Vagina (tissue), 2 donors: ENCODE measurements around the gene SIRPA.

Experiments
- CTCF ChIP-seq, 3 experiments: fragments of 450-650 bp in 2 of 3; fragments of 200-600 bp in 1 of 3; sonication (generic) in 1 of 3; IDR thresholded peaks; one replicate each; pipeline ENCODE4 v1.5.1; 2017 to 2019; ENCODE audit warnings: antibody characterized with exemption in 3 of 3, mild to moderate bottlenecking in 2 of 3, moderate library complexity in 2 of 3
- POLR2AphosphoS5 ChIP-seq, 2 donors: sonication (generic); formaldehyde crosslinking; IDR thresholded peaks; one replicate each; pipeline ENCODE4 v1.9.0; 2017; ENCODE audit warnings: antibody characterized with exemption in 2 of 2, mild to moderate bottlenecking in 2 of 2, low read depth in 1 of 2; ENCODE audit not compliant: insufficient read depth in 1 of 2

GRCh38 chr20:1946442-1946761, 51.2 kb downstream of the SIRPA start:
- TF ChIP-seq CTCF (IDR thresholded peaks at IDR 0.05) (no peak), POLR2AphosphoS5 (IDR thresholded peaks at IDR 0.05; ENCODE audit: insufficient read depth in 1 of 2, low read depth in 1 of 2) (no peak)
